GM19463 (cell line): ENCODE measurements around the gene PRB4.
"Not testable (repeated sequence)": the region's sequence is repeated elsewhere in the genome, so short reads cannot be mapped to it uniquely, and the experiment has no call there.

Experiments
- ATAC-seq: cut with Tn5 transposase; IDR thresholded peaks from one replicate; pipeline ENCODE4 v1.9.1; 2021; ENCODE audit warnings: mild to moderate bottlenecking, moderate library complexity; ENCODE audit not compliant: unreplicated experiment

The PRB4 gene

GRCh38 chr12:11310336-11310735 lies at the start of gene PRB4:
Gene PRB4 (minus strand): TSS chr12:11310436. CDS start chr12:11310398, 38 bp downstream.
- ATAC-seq = no peak

GRCh38 chr12:11351736-11352135 lies 41.5 kb upstream of the PRB4 start:
- not testable (repeated sequence) for ATAC-seq

GRCh38 chr12:11348439-11348838 lies 38.2 kb upstream of the PRB4 start:
- no peak for ATAC-seq

GRCh38 chr12:11347810-11348209 lies 37.6 kb upstream of the PRB4 start:
- ATAC-seq = no peak

GRCh38 chr12:11344500-11344899 lies 34.3 kb upstream of the PRB4 start:
- ATAC-seq = no peak

GRCh38 chr12:11324426-11324825 lies 14.2 kb upstream of the PRB4 start:
- no peak for ATAC-seq

GRCh38 chr12:11321980-11322379 lies 11.7 kb upstream of the PRB4 start:
- no peak for ATAC-seq

GRCh38 chr12:11307143-11307542 lies 3.1 kb downstream of the PRB4 start:
- ATAC-seq = no peak

GRCh38 chr12:11273449-11273848 lies 36.8 kb downstream of the PRB4 start:
- ATAC-seq = no peak

- no peak for ATAC-seq
Measured at GRCh38 chr12:11269607-11270006, 40.6 kb downstream of the PRB4 start, which contains the start of gene PRB3. Gene PRB3 (minus strand): TSS chr12:11269707. CDS start chr12:11269669, 38 bp downstream.

- ATAC-seq = no peak
Measured at GRCh38 chr12:11264501-11264900, 45.7 kb downstream of the PRB4 start.
